CMK (cell line): ENCODE data around the gene PDLIM5.
"Not testable (repeated sequence)": the region's sequence is repeated elsewhere in the genome, so short reads cannot be mapped to it uniquely, and the experiment has no call there.

ENCODE experiments used
- DNase-seq: peaks from one replicate; pipeline ENCODE4 v3.0.0-alpha.2; 2010; ENCODE audit warnings: low read depth

PDLIM5 gene

GRCh38 chr4:94653095-94653649, 201.4 kb downstream of the PDLIM5 start:
- peak; percentile 49 for DNase-seq

DNA sequence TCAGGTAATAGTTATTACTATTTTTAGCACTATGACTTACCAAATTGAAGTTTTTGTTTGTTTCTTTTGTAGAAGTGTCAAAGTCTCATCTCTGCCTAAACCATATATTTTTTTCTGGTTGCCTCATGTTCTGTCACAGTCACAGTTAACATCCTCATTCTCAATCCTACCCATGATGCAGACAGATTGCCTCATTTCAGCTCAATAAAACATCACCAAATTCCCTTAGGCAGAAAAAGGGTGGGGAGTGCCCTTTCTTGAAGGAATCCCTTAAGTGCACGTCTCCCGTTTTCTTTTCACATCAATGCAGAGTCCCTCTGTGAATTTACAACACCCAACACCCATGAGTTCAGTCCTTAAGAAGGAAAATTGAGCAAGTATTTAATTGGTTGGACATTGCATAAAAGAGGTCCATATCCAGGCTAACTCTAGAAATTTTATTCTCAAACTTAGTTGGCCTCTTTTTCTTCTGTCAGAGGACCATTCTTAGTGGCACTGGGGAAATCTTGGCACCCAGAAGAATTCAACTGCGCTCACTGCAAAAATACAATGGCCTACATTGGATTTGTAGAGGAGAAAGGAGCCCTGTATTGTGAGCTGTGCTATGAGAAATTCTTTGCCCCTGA, 202.4 kb downstream of the PDLIM5 start:
- DNase-seq: no peak

GRCh38 chr4:94654714-94655113, 203.0 kb downstream of the PDLIM5 start:
- DNase-seq: no peak

GRCh38 chr4:94660614-94661013, 208.9 kb downstream of the PDLIM5 start:
- no peak for DNase-seq

- not testable (repeated sequence) for DNase-seq
Observed at GRCh38 chr4:94665021-94665420, 213.3 kb downstream of the PDLIM5 start.

DNA sequence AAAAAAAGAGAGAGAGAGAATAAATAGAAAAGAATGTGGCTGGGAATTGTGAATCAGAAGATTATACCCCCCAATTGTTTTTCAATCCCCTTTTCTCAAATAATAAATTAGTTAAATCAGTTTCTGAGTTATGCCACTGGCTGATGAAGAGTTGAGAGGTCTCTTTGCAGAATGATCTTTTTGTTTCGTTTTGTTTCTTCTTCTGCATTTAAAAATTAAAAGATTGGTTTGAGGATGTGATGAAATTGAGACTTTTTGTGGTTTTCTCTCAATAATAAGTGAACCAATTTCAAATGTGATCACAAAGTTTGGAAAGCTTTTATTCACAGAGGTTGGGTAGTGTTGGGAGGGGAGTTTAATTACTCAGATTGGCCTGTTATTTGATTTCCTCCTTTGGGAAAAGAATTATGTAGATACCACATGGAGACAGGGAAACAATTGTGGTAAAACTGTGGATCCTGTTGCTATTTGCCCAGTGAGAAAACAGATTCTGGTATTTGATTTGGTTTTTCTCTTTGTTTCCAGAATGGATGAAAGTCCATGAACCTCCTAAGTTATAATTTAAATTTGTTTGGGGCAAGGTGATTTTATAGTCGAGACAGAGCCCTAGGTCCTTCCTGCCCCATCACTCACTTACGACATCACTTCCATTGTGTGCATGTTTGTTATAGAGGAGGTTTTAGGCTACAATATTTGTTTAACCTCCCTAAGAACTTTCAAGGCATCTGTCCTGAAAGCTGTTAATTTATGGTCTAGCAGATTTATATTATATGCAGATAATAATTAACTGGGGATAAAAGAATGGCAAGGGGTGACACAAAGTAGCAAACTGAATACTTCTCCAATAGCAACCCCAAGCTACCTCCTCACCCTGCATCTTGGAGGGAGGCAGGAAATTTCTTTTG, 214.0 kb downstream of the PDLIM5 start:
- DNase-seq: no peak

- no peak for DNase-seq
Observed at GRCh38 chr4:94668724-94669123, 217.0 kb downstream of the PDLIM5 start.

DNA sequence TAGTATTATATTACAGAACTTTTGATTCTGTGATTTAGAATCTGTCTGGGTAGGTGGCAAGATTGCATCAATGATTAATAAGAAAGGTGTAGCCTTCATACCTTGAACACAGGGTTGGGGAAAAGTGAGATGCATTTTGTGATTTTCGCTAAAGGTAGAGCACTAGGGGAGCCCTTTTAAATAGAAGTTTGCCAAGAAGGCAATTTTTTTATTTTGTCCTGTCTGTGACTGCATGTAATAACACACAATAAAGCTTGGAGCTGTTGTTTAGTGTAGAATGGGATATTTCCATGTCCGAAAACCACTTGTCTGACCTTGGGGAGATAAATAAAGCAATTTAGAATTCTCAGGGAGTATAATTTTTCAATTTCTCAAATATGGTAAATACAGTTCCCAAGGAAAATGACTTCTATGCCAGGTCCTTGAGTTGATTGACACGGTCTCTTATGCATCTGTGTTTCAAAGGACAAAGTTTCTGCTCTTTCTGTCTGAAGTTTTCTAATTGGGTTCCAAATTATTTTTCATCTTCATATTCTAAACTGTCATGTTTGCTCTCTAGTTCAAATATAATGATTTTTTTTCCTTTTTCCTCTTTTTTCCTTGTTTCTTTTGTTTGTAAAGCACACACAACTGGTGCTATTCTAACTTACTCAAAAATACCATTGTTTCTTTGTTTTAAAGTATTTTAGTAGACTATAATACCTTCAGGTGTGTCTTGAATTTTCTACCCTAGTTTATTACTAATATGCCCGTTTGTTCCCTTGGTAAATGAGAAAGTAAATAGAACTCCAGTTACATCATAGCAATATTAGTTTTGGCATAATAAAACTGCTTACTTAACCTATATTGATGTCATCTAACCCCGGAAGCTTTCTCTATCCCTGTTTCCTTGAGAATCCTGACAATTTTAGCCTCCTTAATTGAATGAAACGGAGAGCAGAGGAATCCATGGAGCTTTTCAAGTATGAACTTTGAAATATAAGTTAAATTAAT, 218.2 kb downstream of the PDLIM5 start:
- DNase-seq: no peak

- DNase-seq: no peak
Observed at GRCh38 chr4:94671113-94671512, 219.4 kb downstream of the PDLIM5 start.

DNA sequence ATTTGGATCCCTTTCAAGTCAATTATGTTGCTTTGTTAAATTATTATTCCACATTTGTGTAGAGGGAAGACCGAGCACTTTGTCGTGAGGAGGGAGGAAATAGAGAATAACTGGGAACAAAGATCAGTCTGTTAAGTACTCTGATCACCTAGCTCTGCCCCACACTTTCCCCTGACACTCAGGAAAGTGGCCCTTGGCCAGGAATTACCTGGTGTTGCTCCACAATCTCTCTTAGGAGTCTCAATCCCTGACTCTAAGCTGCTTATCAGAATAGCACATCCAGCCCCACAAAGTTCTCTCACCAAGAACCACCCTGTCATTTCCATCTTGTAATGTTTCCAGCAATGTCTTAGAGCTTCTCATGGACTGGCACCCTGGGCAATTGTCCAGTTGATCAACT, 222.2 kb downstream of the PDLIM5 start:
- DNase-seq: no peak

DNA sequence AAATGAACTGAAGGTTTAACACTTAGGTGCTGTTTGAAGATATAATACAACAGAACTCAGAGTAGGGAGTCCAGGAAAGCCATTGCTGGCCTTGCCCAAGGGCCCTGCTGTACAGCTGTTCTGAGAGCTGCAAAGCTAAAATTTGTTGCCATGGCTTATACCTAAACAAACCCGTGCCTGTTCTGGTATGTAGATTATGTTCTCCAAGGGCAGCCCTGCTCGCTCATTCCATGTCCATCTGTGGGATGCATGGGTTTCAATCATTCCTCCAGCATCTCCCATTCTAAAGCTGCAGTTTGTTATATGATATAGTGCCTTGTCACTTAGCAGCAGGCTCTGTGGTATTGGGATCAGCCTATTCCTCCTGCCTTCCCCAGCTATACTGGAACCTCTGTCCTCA, 225.2 kb downstream of the PDLIM5 start:
- DNase-seq: no peak

GRCh38 chr4:94678896-94679295, 227.2 kb downstream of the PDLIM5 start:
- DNase-seq: no peak

GRCh38 chr4:94680176-94680862, 228.6 kb downstream of the PDLIM5 start:
- DNase-seq: no peak

DNA sequence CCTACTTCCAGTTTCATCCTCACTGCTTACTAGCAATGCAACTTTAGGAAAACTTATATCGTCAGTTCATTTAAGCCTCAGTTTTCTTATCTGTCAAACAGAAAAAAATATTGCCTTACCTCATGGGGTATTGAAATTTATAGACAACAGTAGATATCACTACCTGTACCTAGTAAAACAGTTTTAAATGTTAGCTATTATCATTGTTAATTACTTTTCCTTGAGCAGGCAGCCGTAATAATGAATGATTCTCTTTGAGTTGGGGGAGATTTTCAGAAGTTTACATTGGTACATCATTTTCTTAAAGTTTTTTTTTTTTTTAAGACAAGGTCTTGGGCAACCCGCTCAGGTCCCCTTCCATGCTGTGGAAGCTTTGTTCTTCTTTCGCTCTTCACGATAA, 234.3 kb downstream of the PDLIM5 start:
- no peak for DNase-seq

DNA sequence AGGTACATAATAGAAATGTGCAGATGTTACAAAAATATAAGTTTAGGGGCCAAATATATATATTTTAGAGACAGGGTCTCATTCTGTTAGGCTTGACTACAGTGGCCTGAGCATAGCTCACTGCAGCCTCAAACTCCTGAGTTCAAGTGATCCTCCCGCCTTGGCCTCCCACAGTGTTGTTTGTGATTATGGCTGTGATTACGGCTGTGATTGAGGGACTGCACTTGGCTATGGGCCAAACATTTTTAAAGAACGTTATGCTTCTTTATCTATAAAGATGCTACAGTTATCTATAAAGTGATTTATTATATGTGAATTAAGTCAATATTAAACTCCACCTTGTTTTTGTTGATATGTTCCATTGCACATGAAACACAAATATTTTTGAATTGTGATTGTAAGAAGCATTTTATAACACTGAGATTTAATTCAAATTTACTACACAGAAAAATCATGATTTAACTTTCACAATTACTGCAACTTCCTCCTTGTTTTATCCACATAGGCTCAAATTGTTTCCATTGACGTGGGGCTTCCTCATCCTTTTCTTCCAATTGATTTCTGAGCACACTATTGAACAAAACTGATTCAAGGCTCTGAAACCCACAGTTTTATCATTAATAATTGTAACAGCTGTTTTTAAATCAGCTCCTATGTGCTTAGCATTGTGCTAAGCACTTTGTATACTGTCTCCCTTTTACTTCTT, 237.6 kb downstream of the PDLIM5 start:
- no peak for DNase-seq

DNA sequence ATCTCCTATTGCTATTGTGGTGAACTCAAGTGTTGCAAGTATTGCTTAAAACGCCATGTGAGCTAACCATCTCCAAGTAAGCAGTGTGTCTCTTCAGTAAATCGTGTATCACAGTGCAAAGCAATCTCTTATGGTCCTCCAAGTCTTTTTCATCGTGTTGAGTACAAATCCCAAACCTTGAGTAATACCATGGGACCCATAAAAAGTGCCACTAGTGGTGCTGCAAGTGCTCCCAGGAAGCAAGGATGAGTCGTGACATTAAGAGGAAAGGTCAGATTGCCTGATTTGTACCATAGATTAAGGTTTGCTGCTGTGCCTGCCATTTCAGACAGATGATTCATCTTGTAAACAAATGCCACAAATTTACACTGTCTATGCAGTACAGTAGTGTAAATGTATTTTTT, 239.1 kb downstream of the PDLIM5 start:
- DNase-seq: no peak

DNA sequence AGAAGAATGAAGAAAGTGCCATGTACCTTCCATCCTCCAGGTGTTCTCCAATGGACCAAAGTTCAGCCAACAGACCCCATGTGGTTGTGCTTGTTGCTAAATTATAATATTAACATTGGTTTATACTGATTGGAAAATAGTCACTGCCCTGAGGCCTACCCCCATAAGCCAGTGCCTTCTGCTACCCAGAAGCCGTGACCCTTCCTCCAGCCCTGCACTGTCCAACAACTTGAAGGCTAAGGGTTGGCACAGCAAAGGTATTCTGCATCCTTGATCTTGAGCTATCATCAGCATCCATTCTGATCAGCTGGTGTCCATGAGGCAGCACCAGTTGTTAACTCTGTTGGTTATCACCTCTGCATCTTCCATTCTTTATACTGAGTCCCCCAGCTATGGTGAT, 239.8 kb downstream of the PDLIM5 start:
- no peak for DNase-seq

DNA sequence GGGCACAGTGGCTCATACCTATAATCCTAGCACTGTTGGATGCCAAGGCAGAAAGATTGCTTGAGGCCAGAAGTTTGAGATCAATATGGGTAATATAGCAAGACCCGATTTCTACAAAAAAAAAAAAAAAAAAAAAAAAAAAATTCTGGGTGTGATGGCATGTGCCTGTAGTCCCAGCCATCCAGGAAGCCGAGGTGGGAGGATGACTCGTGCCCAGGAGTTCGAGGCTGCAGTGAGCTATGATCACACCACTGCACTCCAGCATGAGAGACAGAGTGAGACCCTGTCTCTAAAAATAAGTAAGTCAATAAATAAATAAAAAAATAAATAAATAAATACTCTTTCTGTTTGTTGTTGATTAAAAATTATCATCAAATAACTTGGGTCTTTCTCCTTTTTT, 243.6 kb downstream of the PDLIM5 start:
- DNase-seq: no peak

GRCh38 chr4:94698187-94698586, 246.4 kb downstream of the PDLIM5 start:
- DNase-seq: no peak

- DNase-seq: no peak
Observed at GRCh38 chr4:94700298-94700697, 248.6 kb downstream of the PDLIM5 start.
